Measurements from ENCODE around the gene CNP.

CNP gene

DNA sequence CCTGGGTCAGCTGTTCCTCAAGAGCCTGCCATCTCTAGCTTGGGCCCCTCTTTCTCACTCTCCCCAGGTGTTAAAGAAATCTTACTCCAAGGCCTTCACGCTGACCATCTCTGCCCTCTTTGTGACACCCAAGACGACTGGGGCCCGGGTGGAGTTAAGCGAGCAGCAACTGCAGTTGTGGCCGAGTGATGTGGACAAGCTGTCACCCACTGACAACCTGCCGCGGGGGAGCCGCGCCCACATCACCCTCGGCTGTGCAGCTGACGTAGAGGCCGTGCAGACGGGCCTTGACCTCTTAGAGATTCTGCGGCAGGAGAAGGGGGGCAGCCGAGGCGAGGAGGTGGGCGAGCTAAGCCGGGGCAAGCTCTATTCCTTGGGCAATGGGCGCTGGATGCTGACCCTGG lies 6.8 kb downstream of the CNP start:
- DNase-seq, result no peak

DNA sequence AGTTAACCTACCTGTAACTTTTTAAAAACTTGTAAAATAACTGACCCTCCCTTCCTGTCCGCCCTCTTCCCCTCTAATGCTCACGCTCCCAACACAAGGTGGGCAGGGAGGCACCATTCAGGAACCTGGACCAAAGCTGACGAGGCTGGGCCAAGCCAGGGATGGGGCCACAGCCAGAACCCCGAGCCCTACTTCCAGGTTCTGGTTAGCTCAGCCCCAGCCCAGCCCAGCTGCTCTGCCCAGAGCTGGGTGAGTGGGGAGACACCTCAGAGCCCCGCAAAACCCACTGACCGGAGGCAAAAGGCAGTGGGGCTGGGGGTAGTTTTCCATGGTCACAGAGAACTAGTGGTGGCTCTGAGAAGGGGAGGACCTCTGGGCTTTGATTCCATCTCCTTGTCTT lies 7.4 kb downstream of the CNP start:
- no peak for DNase-seq

DNA sequence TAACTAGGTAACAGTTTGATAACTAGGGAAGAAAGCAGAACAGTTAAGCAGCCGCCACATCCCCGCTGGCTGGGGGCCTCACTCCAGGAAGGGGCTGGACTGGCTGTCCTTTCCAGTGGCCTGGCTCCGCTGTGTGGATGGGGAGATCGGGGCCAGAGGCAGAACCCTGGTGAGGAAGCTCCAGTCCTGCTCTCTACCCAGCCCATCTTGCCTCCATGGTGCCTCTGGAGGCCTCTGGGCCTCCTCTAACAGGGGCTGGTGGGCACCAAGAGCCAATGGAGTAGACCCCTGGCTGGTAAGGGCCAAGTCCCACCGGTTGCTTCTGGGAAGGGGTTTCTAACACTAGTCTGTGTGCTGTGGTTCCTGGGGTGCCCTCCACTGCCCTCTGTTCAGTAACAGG lies 8.1 kb downstream of the CNP start:
- DNase-seq, result no peak

DNA sequence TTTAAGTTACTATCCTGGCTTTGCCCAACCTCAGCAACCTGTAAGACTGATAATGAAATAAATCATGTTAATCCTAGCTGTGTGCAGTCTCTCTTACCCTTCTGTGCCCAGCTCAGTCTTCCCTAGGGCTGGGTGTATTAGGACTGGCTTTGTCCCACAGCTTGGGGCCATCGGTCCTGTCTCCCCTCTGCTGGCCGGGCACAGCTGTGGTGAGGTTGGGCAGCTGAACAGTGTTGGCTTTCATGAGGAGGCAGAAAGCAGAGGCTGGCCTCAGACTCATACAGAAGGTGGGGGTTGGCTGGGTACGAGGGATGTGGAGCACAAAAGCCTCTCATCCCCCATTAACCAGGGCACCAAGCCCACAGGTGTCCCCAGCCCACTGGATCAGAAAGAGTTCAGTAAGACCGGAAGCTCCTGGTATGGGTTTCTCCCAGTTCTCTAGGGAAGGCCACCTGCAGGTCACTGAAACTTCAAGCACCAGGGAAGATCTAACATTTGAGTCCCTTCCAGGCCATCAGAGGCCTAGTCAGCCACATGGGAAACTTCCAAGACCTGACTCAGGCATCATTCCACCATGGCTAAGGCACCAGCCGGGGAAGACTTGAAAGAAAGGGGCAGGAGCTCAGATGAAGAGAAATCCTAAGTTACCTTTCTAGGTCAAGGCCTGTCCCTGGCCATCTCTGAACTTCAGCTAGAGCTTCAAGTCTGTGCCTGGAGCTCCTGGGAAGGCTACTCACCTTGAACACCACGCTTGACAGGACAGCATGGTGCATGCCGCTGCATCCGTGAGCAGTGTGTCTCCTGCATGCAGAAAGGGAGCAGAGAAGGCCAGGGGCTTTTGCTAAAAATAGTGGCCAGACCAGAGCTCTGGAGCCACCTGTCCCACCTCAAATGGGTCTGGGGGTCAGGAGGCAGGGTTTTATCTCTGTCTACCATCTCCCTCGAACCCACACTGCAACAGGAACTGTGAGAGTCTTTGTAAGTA lies 8.8 kb downstream of the CNP start:
- no peak for DNase-seq

DNA sequence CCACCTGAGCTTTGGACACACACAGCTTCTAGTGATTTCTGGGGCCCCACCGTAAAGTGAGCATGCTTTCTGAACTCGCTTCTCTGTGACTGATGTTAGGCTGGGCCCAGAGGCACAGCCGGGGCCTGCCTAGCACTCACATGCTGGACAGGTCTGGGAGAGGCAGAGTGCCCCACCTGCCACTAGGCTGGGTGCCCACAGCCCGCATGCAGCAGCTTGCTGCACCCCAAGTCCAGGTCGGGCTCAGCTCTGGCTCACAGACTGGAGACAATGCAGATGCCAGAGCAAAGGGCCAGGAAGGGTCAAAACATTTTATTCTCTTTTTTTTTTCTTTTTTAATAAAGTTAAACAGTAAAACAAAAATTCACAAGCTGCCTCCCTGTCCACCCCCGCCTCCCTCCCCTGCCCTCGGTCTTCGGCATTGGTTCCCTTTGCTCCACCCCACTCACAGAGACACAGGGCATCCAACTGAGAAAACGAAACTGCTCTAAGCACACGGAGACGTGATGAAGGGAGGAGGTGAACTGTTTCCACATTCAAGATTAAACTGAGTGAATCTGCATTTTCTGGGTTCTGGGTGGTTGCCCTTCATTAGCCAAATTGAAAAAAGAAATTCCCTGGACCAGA lies 9.7 kb downstream of the CNP start:
- DNase-seq, result no peak

DNA sequence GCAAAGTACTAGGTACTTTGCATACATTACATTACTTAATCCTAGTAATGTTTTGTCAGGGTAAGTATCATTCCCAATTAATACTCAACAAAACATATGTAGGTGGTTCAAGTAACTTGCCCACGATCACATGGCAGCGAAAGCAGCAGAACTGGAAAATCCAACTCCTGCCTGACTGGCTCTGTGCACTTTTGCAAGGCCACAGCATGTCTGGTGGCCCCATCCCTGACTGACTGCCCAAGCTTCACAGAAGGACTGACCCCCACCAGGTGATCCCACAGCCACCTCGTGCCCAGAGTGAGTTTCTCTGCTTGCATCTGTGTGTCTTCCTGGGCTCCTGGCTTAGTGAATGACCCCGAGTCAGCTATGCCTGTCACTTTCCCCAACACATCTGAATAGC lies 11.4 kb downstream of the CNP start:
- no peak for DNase-seq

DNA sequence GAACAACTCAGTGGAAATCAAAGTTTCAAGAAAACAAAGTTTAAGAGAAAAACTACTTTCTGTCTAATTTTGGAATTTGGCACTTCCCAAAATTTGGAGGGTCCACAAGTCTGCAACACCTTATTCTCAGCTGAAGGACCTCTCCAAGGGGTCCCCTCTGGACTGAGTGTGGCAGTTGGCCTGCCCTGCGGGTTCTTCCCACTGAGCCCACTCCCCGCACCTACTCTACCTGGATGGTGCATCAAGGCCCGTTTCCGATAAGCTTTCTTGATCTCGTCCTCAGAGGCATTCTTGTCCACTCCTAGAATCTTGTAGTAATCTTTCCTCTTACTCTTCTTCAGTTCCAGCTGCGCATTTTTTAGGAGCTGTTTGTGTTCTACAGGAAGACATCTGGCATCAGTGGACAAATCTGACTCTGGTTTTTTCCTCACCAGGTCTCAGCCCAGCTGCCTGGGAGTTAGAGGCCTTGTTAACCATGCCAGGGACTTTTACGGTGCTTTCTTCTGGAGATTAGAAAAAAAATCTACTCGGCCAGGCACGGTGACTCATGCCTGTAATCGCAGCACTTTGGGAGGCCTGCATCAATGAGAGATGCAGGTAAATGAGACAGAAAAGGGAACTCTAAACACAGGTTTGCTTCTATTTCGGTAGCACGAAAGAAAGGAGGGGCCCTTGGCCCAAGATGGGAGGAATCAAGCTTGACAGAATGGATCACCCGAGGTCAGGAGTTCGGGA lies 15.6 kb downstream of the CNP start:
- no peak for DNase-seq

DNA sequence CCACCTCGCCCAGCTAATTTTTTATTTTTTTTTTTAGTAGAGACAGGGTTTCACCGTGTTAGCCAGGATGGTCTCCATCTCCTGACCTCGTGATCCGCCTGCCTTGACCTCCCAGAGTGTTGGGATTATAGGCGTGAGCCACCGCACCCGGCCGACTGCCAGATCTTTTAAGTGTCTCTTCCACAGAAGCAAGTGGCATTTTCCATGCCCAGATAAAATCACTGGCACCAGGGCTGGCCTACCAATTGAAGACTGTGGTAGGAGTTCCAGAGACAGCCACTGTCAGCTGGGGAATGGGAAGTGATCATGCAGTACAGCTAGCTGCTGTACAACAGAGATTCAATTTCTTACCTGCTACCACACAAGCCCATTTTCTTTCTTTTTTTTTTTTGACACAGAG lies 17.9 kb downstream of the CNP start:
- no peak for DNase-seq

DNA sequence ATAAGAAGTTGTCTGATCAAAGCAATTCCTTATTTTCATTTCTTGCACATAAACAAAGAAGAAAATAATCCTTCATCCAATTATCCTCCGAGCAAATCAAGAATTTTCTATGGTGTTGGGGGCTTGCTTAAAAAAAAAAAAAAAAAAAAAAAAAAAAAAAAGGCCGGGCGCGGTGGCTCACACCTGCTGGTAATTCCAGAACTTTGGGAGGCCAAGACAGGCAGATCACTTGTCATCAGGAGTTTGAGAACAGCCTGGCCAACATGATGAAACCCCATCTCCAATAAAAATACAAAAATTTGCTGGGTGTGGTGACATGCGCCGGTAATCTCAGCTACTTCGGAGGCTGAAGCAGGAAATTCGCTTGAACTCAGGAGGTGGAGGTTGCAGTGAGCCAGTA lies 19.3 kb downstream of the CNP start:
- DNase-seq, result no peak

DNA sequence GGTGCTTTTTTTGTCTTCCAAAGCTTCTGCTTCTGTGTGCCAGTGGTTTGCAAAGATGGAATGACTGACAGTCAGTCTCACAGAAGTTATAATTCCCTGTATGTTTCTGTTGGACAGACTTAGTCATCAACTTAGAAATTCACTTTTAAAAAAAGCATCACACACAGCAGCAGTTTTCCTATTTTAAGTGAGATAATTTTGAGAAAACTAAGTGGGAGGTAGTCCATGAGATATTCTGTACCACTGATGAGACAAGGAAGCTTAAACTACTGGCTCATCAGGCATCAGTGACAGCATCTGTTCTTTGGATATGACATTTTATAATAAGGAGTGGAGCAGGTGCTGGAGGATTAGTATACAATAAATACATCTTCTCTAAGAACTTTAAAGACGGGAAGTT lies 20.0 kb downstream of the CNP start:
- DNase-seq, result no peak

DNA sequence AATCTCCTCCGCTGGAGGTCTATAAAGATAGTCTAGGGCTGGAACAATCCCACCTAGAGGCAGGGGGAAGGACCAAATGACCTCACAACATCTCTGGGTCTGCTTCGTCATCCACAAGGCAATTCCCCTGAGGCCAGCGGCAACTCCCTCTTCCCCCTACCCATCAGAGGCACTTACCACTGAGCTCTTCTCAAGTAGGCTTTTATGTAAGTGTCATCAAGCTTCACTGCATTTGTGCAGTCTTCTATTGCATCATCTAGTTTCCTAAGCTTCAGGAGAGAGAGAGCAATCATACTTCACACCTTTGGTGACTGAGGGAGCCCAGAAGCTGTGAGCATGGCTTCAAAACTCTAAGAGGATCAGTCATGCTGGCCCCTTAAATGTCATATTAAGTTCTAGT lies 21.0 kb downstream of the CNP start:
- peak; percentile 27 for DNase-seq

DNA sequence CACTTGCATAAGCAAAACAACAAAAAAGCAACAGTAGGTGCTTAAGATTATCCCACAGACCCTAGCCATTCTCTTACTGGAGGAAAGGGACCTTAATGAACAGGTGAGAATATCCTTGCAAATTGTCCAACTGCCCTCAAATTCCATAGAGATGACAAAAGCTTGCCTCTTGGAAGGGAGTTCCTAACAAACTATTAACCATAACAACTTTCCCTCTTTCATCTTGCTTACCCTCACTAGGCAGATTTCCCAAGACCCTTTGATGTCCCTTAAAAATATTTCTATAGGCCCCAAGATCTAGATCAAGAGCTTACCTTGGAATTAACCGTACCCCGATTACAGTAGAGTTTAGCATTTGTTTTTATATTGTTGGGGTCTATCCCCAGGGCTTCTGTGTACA lies 21.8 kb downstream of the CNP start:
- DNase-seq, result no peak

DNA sequence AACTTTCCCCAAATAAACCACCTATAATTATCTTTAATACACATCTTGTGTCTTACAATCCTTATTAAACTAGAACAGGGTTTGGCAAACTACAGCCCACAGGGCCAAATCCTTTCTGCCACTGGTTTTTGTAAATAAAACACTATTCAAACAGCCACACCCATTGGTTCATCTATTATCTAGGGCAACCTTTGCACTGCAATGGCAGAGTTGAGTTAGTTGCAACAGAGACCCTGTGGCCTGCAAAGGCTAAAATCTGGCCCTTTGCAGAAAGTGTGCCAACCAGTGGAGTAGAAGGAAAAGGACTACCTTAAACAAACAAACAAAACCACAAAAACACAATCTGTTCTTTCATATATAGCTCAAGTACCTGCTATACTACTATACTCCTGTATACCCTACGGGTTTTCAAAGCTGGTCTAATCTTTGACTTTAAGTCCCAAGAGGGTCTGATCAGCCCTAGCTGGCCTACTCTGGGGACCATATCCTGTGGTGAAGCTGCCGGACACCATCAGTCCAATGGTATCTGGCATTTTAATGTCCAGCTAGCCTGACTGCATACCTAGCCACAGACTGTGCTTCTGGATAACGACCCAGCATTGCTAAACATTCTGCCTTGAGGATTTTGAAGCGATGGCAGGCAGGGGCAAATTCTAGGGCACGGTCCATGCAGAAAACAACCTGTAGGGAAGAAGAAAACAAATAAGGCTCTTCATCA lies 23.3 kb downstream of the CNP start:
- no peak for DNase-seq

DNA sequence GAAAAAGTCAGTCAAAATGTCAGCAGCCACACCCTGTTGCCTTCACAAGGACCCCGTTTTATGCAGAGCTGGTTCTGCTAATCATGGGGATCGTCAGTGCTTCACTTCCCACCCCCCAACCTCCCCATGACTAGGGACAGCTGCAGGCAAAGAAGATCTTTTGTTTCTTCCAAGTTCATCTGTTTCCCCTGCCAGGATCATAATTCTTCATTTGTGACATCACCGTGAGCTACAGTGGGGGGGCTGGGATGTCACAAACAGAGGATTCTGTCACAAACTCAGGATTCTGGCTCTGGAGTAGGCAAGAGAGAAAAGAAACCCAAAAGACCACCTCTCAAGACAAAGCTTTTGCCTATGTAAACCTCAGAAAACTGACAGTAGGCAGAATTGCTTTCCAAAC lies 26.0 kb downstream of the CNP start:
- no peak for DNase-seq

DNA sequence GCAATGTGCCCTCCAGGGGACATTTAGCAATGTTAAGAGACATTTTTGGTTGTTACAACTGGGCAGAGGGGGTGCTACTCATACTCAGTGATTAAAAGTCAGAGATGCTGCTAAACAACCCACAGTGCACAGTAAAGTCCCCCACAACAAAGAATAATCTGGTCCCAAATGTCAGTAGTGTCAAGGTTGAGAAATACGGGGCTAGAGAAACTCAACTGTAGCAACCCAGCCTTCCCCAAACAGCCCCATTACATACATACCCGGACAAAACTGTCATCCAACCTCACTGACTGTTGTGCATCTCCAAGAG lies 30.2 kb downstream of the CNP start:
- DNase-seq, result no peak

DNA sequence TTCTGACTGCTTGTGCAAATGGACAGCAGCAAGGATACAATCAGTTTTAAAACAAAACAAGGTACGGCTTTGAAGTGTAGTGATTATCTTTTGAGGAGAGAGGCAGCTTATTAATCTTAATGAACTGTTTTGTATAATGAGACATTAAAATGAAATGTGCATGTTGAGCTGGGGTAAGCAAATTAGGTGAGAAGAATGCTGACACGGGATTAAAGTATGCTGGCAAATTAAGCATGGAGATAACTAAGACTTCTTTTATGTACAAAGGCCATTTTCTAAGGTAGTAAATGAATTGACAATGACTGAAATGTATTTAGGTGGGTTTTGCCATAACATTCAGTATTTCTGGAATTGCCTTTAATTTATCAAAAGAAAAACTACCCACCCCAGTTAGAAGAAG lies 31.9 kb downstream of the CNP start:
- no peak for DNase-seq

DNA sequence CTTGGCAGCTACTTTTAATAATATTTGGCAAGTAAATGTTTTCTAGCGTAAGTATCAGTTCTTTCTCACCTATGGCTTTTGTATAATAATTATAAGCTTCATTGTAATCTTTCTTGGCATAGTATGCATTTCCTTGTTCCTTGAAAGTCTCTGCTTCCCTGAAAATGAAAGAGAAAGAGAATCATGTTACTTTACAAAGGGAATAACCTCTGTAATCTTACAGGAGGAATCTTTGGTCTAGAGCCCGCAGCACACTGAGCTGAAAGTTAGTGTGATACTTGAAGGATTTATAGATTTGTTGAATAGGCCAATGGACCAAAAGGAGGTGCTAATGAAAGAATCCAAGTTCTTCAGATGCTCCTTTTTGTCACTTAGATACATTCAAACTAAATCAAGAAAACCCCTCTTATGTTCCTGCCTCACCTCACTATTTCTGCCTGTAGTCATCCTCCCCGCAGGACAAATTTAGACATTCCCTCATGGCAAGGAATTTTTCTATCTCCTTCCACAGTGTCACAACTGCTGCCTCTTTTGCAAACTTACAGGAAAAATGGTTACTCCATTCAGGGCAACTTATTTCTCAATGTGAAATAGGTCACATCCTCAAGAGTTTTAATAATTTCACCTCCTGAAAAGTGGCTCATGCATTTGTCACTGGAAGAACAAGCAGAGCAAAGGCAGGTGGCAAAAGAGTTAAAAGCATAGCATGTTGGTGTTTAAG lies 34.0 kb downstream of the CNP start:
- DNase-seq, result no peak

DNA sequence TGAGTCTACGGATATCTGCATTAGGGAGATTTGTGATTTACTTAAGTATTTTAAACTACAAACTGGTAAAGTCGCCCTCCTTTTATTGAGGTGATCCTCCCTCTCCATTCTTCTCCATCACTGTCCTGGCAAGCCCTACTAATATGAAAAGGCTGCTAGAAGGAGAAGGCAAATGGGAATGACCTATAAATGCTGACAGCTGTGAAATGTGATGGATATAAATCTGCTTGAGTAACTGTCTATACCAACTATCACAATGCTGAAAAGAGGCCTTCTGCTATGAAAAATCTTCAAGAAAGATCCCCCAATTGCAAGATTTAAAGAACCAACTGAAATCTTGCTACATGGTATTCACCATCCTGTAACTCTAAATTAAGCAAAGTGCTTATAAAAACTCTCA lies 35.1 kb downstream of the CNP start:
- DNase-seq, result no peak

DNA sequence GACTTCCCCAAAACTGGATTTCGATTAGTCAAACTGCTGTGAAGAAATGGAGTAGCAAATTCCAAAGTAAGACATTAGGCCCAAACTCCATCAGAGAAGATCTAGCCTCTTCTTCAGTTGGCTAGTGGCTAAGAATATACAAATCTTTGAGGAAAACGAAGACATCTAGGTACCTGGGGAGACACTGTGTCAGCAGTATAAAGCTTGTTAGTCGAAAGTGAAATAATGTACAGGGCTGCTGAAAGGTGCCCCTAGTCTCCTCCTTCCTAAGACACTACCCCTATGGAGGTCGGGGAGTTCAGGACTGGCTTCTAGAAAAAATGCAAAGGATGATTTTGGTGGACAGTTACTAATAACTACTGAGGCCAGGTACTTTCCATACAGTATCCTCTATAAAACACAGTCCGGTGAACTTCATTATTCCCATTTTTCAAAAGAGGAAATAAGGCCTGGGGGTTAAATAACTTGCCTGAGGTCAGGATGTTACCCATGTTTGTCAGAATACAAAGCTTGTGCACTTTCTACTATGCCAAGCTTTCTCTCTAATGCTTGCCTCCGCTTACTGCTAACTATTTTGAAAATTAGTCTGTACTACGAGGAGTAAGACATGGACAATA lies 35.7 kb downstream of the CNP start:
- DNase-seq, result no peak

DNA sequence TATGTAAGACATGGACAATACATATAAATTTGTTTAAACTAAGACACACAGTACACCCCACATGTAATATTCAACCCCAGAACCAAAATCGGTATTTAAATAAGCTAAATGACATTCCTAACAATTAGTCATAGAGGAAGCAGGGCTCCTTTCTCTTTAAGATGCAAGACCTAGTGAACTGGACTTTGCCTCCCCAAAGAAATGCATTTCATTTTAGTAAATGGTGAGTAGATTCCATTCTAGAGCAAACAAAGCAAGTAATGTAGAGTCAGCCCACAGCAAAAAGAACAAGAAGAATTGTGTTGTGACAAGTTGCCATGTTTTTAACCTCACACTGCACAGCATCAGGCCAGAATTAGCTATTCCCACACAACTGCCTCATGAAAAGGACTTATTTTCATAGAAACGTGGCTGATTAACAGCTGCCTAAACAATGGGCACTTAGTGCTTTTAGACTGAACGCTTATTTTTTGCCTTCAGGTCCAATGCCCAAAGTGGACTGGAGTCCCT lies 36.3 kb downstream of the CNP start:
- no peak for DNase-seq

DNA sequence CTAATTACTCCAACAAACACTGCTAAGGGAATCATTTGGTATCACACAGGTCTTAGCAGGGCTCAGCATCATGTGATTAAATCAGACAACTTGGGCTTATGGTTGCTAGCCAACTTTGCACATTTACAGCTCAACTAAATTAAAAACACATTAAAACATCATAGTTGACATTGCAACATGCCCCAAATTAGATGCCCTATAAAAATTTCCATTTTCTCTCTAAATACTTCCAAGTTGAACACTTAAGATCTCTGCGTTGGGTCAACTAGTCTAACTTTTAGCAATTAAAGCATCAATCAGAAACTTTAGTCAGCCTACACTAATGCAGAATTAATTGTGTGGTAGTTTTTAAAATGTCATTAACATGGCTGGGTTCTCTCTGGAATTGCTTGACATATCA lies 38.6 kb downstream of the CNP start:
- no peak for DNase-seq

DNA sequence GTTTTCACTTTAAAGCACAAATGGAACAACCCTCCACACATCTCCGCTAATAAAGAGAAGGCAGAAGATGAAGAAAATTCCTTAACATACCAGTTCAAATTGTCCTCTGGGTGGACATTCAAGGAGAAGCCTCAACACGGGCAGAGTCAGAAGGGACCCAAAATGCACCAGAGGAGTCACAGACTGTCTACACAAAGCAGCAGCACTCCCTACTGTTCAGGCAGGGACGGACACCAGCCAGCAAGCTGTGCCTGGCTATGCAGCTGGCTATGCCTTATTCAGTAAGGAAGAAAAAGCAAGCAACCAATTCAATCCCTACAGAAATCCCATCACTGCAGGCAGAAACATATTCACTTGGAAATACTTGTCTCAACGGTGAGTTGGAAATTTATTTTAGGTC lies 42.6 kb downstream of the CNP start:
- DNase-seq, result no peak
